GM12873 (cell line): ENCODE measurements around the gene ROBO1.

Source experiments
- CTCF ChIP-seq: IDR thresholded peaks from 2 replicates; pipeline ENCODE4 v1.5.1; 2012; ENCODE audit warnings: low read depth, mild to moderate bottlenecking, moderate library complexity, low read length, control low read depth; ENCODE audit not compliant: insufficient read depth; ENCODE audit errors: missing control alignments

Gene ROBO1

GRCh38 chr3:78614486-78614885, 1153.3 kb downstream of the ROBO1 start:
- no peak for TF ChIP-seq CTCF

GRCh38 chr3:78613421-78613879, 1154.3 kb downstream of the ROBO1 start:
- TF ChIP-seq CTCF, result no peak

- TF ChIP-seq CTCF, result no peak
These were observed 1156.5 kb downstream of the ROBO1 start for GRCh38 chr3:78611278-78611677.

GRCh38 chr3:78610462-78611125, 1157.2 kb downstream of the ROBO1 start:
- no peak for TF ChIP-seq CTCF

- no peak for TF ChIP-seq CTCF
These were observed 1161.0 kb downstream of the ROBO1 start for GRCh38 chr3:78606756-78607155.

- TF ChIP-seq CTCF, result no peak
These were observed 1162.6 kb downstream of the ROBO1 start for GRCh38 chr3:78605178-78605577.

GRCh38 chr3:78604341-78604740, 1163.5 kb downstream of the ROBO1 start:
- no peak for TF ChIP-seq CTCF
